H9 (cell line): Measurements from ENCODE around the gene MFSD11. TPM values are rescaled to one million over a fixed set of nuclear protein-coding genes. Genes with fewer than 3 reads are reported as not detected.
A peak's percentile ranks its signal among the peaks of the same experiment; 100 is the strongest.

ENCODE experiments used
- DNase-seq: peaks from one replicate; pipeline ENCODE4 v3.0.0-alpha.2; 2017
- H2AFZ ChIP-seq: one replicate; pipeline ENCODE4 v1.6.1; 2013; ENCODE audit warnings: mild to moderate bottlenecking, low read length, control low read depth, moderate library complexity
- H2AK5ac ChIP-seq: 2 replicates; pipeline ENCODE4 v1.6.1; 2013; ENCODE audit warnings: low read length, control low read depth, mixed read lengths; ENCODE audit not compliant: insufficient read length
- H2BK120ac ChIP-seq: one replicate; pipeline ENCODE4 v1.6.1; 2013; ENCODE audit warnings: low read depth, mild to moderate bottlenecking, low read length, control low read depth, inconsistent platforms; ENCODE audit not compliant: poor library complexity, severe bottlenecking
- H2BK12ac ChIP-seq: 2 replicates; pipeline ENCODE4 v1.6.1; 2013; ENCODE audit warnings: low read length, control low read depth, mixed read lengths, low read depth; ENCODE audit not compliant: insufficient read length
- H2BK15ac ChIP-seq: 2 replicates; pipeline ENCODE4 v1.6.1; 2013; ENCODE audit warnings: low read depth, low read length, control low read depth
- H2BK20ac ChIP-seq: one replicate; pipeline ENCODE4 v1.6.1; 2013; ENCODE audit warnings: low read depth, mild to moderate bottlenecking, low read length, control low read depth, inconsistent platforms; ENCODE audit not compliant: poor library complexity, severe bottlenecking
- H2BK5ac ChIP-seq: 2 replicates; pipeline ENCODE4 v1.6.1; 2013; ENCODE audit warnings: low read length, control low read depth, mixed read lengths; ENCODE audit not compliant: insufficient read length
- H3K14ac ChIP-seq: 2 replicates; pipeline ENCODE4 v1.6.1; 2013; ENCODE audit warnings: low read length, control low read depth; ENCODE audit not compliant: insufficient read depth
- H3K18ac ChIP-seq: 2 replicates; pipeline ENCODE4 v1.6.1; 2013; ENCODE audit warnings: low read depth, mild to moderate bottlenecking, mixed read lengths, low read length, control low read depth; ENCODE audit not compliant: insufficient read length
- H3K23ac ChIP-seq: 2 replicates; pipeline ENCODE4 v1.6.1; 2013; ENCODE audit warnings: low read length, control low read depth, mixed read lengths, low read depth; ENCODE audit not compliant: insufficient read length
- H3K23me2 ChIP-seq: 2 replicates; pipeline ENCODE4 v1.6.1; 2013; ENCODE audit warnings: low read depth, mild to moderate bottlenecking, mixed read lengths, low read length, control low read depth; ENCODE audit not compliant: insufficient read length, poor library complexity, severe bottlenecking
- H3K27ac ChIP-seq: 2 replicates; pipeline ENCODE4 v1.5.1; 2013; ENCODE audit warnings: low read length, control low read depth, mixed read lengths, low read depth; ENCODE audit not compliant: insufficient read length
- H3K27me3 ChIP-seq: 2 replicates; pipeline ENCODE4 v1.6.1; 2013; ENCODE audit warnings: low read length, control low read depth, inconsistent platforms; ENCODE audit not compliant: insufficient read depth
- H3K4ac ChIP-seq: 2 replicates; pipeline ENCODE4 v1.6.1; 2013; ENCODE audit warnings: low read depth, mild to moderate bottlenecking, control low read depth, inconsistent platforms, low read length, moderate library complexity
- H3K4me1 ChIP-seq: 2 replicates; pipeline ENCODE4 v1.6.1; 2013; ENCODE audit warnings: low read length, control low read depth, inconsistent platforms; ENCODE audit not compliant: insufficient read depth
- H3K4me2 ChIP-seq: 2 replicates; pipeline ENCODE4 v1.6.1; 2013; ENCODE audit warnings: low read length, control low read depth, mixed read lengths; ENCODE audit not compliant: insufficient read length, insufficient read depth
- H3K56ac ChIP-seq: 2 replicates; pipeline ENCODE4 v1.6.1; 2013; ENCODE audit warnings: low read depth, mild to moderate bottlenecking, mixed read lengths, low read length, control low read depth; ENCODE audit not compliant: insufficient read length
- H3K79me1 ChIP-seq: 2 replicates; pipeline ENCODE4 v1.6.1; 2013; ENCODE audit warnings: low read depth, mild to moderate bottlenecking, moderate library complexity, low read length, control low read depth, inconsistent platforms; ENCODE audit not compliant: insufficient read depth, poor library complexity, severe bottlenecking
- H3K79me2 ChIP-seq: 2 replicates; pipeline ENCODE4 v1.6.1; 2013; ENCODE audit warnings: low read length, control low read depth, inconsistent platforms; ENCODE audit not compliant: insufficient read depth
- H3K9ac ChIP-seq: 2 replicates; pipeline ENCODE4 v1.6.1; 2013; ENCODE audit warnings: low read length, control low read depth, mixed read lengths; ENCODE audit not compliant: insufficient read length; ENCODE audit errors: extremely low read depth
- H3K9me3 ChIP-seq: one replicate; pipeline ENCODE4 v1.6.1; 2013; ENCODE audit warnings: low read depth, low read length, inconsistent platforms; ENCODE audit not compliant: control insufficient read depth
- H3T11ph ChIP-seq: one replicate; pipeline ENCODE4 v1.6.1; 2013; ENCODE audit warnings: mild to moderate bottlenecking, low read length, control low read depth, inconsistent platforms
- H4K20me1 ChIP-seq: one replicate; pipeline ENCODE4 v1.6.1; 2013; ENCODE audit not compliant: control insufficient read depth, insufficient read length, insufficient read depth
- H4K5ac ChIP-seq: 2 replicates; pipeline ENCODE4 v1.6.1; 2013; ENCODE audit warnings: low read depth, mild to moderate bottlenecking, mixed read lengths, low read length, control low read depth; ENCODE audit not compliant: insufficient read length
- H4K8ac ChIP-seq: replicated peaks from 2 replicates; pipeline ENCODE4 v1.6.1; 2013; ENCODE audit warnings: low read length, control low read depth, mixed read lengths, low read depth; ENCODE audit not compliant: insufficient read length
- H4K91ac ChIP-seq: 2 replicates; pipeline ENCODE4 v1.6.1; 2013; ENCODE audit warnings: low read depth, mild to moderate bottlenecking, moderate library complexity, mixed read lengths, low read length, control low read depth; ENCODE audit not compliant: insufficient read length
- H3K27ac Mint-ChIP-seq, 3 experiments: 2 replicates in 2 of 3; 3 replicates in 1 of 3; pipeline ENCODE4 v1.8.0; 2020 to 2021; ENCODE audit warnings: mixed read lengths in 3 of 3, mild to moderate bottlenecking in 1 of 3, moderate library complexity in 1 of 3
- H3K27me3 Mint-ChIP-seq: 2 replicates; pipeline ENCODE4 v1.8.0; 2021; ENCODE audit warnings: low read depth, mild to moderate bottlenecking, moderate library complexity, mixed read lengths
- H3K36me3 Mint-ChIP-seq, 3 experiments: 2 replicates in 2 of 3; 3 replicates in 1 of 3; pipeline ENCODE4 v1.8.0; 2020 to 2021; ENCODE audit warnings: low read depth in 3 of 3, mixed read lengths in 3 of 3; ENCODE audit not compliant: insufficient read depth in 1 of 3
- H3K4me1 Mint-ChIP-seq, 2 experiments: 2 replicates each; pipeline ENCODE4 v1.8.0; 2020; ENCODE audit warnings: mixed read lengths in 2 of 2
- H3K4me3 Mint-ChIP-seq, 2 experiments: 2 replicates in 1 of 2; 3 replicates in 1 of 2; pipeline ENCODE4 v1.8.0; 2020 to 2021; ENCODE audit warnings: mild to moderate bottlenecking in 2 of 2, mixed read lengths in 2 of 2, moderate library complexity in 1 of 2
- H3K9me3 Mint-ChIP-seq, 2 experiments: 2 replicates in 1 of 2; 3 replicates in 1 of 2; pipeline ENCODE4 v1.8.0; 2020; ENCODE audit warnings: mild to moderate bottlenecking in 2 of 2, mixed read lengths in 2 of 2, moderate library complexity in 1 of 2
- WGBS: extraction: QIAGEN DNeasy Blood & Tissue Kit; methylation state at CpG from one replicate; pipeline ENCODE4 v1.1.7; 2013; ENCODE audit warnings: missing lambda C conversion rate, low lambda C conversion rate, mixed read lengths; ENCODE audit not compliant: insufficient read length; ENCODE audit errors: extremely low coverage; 5-methylcytosine and 5-hydroxymethylcytosine counted together
- total RNA-seq: library from RNA; stranded (reverse); gene quantifications from 2 replicates; pipeline ENCODE4 v1.2.1, GENCODE V29; 2021
- TF ChIP-seq, protein P1 (sequence below): fragments of 200-600 bp; sonication (generic); conservative IDR thresholded peaks from 3 replicates; pipeline ENCODE4 v1.8.0; 2021; ENCODE audit warnings: antibody characterized with exemption, mild to moderate bottlenecking

MFSD11 gene
- total RNA-seq, 1 experiment from 2014 or later: 19.9 TPM

GRCh38 chr17:76772842-76773525 lies 35.1 kb downstream of the MFSD11 start:
- H3K14ac ChIP-seq: no peak overlapping the region
- no peak overlapping the region for H2BK5ac ChIP-seq
- H4K8ac ChIP-seq: no peak overlapping the region
- H2BK15ac ChIP-seq: no peak overlapping the region
- TF ChIP-seq, protein P1, sequence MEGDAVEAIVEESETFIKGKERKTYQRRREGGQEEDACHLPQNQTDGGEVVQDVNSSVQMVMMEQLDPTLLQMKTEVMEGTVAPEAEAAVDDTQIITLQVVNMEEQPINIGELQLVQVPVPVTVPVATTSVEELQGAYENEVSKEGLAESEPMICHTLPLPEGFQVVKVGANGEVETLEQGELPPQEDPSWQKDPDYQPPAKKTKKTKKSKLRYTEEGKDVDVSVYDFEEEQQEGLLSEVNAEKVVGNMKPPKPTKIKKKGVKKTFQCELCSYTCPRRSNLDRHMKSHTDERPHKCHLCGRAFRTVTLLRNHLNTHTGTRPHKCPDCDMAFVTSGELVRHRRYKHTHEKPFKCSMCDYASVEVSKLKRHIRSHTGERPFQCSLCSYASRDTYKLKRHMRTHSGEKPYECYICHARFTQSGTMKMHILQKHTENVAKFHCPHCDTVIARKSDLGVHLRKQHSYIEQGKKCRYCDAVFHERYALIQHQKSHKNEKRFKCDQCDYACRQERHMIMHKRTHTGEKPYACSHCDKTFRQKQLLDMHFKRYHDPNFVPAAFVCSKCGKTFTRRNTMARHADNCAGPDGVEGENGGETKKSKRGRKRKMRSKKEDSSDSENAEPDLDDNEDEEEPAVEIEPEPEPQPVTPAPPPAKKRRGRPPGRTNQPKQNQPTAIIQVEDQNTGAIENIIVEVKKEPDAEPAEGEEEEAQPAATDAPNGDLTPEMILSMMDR: no peak
- no peak overlapping the region for H3K4me2 ChIP-seq
- no peaks in the 10 kb centered on the region for H4K20me1 ChIP-seq
- peaks cover 9 to 59% (median 44%) of the 10 kb centered on the region in 3 experiments; a peak in 6 of 7 replicates for H3K36me3 Mint-ChIP-seq
- no peak overlapping the region for H3K56ac ChIP-seq
- no CpG with 5 or more reads among the region's 6 CpGs for WGBS
- H3K27ac Mint-ChIP-seq: peak overlapping the region in 1 of 3 experiments; percentile 35; a peak in 1 of 7 replicates
- H2BK20ac ChIP-seq: no peak overlapping the region
- no peaks in the 10 kb centered on the region for H3K79me1 ChIP-seq
- no peak overlapping the region for H3K18ac ChIP-seq
- no peaks in the 10 kb centered on the region for H3K23me2 ChIP-seq
- H3K27me3 ChIP-seq: no peaks in the 10 kb centered on the region
- no peaks in the 10 kb centered on the region for H3K9me3 ChIP-seq
- no peak overlapping the region for H3K23ac ChIP-seq
- H3K79me2 ChIP-seq: no peaks in the 10 kb centered on the region
- H3K27ac ChIP-seq: no peak overlapping the region
- no peaks in the 10 kb centered on the region for H3K4me1 Mint-ChIP-seq
- H2BK120ac ChIP-seq: no peak overlapping the region
- no peaks in the 10 kb centered on the region for H3K9me3 Mint-ChIP-seq
- H3K4ac ChIP-seq: no peak overlapping the region
- no peak overlapping the region for H3T11ph ChIP-seq
- H2BK12ac ChIP-seq: no peak overlapping the region
- H2AK5ac ChIP-seq: no peak overlapping the region
- no peak overlapping the region for H3K9ac ChIP-seq
- H3K27me3 Mint-ChIP-seq: no peaks in the 10 kb centered on the region
- no peak for DNase-seq
- no peak overlapping the region for H3K4me3 Mint-ChIP-seq
- H4K5ac ChIP-seq: no peak overlapping the region
- no peaks in the 10 kb centered on the region for H3K4me1 ChIP-seq
- no peak overlapping the region for H2AFZ ChIP-seq
- H4K91ac ChIP-seq: no peak overlapping the region
